Midbrain (tissue), 1 donor: Measurements from ENCODE around the gene MAP4K3.
"Not testable (repeated sequence)": the region's sequence is repeated elsewhere in the genome, so short reads cannot be mapped to it uniquely, and the experiment has no call there.

Experiments
- DNase-seq: peaks from one replicate; lab custom pipeline; 2025; lab: John Stamatoyannopoulos, UW

MAP4K3 gene

DNA sequence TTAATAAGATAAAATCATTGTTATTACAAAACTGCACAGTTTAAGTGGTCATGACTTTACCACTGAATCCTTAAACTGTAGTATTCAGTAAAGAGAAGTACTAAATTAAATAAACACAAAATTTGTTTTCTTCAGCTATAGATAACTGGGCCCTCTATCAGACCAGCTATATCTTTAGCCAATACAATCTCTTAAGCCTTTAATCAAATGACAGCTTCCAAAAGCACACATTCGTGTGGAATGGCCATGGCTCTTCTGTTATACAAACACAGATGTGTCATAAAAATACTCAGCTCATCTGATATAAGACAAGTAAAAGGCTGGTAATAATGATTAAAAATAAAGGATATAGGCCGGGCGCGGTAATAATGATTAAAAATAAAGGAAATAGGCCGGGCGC lies 135.7 kb downstream of the MAP4K3 start:
- DNase-seq = no peak

DNA sequence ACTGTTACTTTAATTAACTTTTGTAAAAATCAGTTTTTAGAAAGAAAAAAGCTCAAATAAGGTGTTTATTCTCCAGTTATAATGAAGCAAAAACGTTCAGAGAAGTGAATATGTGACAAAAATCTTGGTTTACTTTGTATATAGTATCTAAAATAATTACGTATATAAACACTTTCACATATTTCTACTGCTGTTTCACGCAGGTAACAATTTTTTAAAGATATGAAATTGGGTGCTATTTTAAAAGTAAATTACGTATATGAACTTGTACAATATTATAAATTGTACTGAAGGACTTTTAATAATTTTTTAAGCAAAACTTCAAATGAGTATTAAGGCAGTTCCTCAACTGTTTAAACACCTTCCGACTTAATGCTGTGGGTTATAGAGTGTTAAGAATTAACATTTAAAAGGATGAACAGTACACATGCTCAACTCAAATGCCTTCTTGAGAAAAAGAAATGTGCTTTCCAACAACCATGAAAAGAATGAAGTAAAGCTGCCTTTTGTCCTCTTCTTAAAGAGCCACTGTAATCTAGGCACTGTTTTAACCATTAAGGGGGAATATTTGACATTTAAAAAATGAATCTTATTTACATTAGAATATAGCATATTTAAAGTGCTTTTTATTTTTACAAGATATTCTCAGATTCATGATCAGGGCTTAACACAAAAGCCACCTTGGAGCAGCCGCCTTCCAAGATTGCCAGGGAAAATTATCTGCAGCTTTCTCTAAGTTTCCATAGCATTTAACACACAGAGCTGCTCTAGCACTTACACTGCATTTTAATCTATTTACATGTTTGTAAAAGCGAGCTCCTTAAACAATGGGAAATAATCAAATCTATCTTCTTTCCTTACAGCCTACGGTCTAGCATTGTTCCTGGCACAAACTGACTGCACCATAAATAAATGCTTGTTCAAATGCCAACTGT lies 136.8 kb downstream of the MAP4K3 start:
- no peak for DNase-seq

DNA sequence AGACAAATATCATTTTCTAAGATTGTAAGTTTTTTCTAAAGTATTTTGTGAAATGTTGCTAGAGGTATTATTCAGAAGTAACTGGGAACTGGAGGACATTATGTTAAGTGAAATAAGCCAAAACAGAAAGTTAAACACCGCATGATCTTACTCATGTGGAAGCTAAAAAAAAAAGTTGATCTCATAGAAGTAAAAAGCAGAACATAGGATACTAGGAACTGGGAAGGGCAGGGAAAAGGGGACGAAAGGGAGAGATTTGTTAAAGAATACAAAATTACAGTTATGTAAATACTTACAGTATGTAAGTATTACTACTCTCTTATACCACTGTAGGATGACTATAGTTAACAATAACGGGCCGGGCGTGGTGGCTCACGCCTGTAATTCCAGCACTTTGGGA lies 146.7 kb downstream of the MAP4K3 start:
- no peak for DNase-seq

DNA sequence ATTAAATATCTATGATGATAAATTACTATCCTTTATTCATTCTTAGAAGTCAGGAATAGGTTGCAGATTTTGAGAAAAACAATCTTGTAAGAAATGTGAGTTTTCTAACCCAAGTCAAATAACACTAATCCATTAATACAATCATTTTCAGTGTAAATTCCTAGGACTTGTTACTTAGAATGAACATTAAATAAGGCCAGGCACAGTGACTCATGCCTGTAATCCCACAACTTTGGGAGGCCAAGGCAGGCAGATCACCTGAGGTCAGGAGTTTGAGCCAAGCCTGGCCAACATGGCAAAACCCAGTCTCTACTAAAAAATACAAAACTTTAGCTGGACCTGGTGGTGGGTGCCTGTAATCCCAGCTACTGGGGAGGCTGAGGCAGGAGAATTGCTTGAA lies 147.5 kb downstream of the MAP4K3 start:
- DNase-seq = no peak

DNA sequence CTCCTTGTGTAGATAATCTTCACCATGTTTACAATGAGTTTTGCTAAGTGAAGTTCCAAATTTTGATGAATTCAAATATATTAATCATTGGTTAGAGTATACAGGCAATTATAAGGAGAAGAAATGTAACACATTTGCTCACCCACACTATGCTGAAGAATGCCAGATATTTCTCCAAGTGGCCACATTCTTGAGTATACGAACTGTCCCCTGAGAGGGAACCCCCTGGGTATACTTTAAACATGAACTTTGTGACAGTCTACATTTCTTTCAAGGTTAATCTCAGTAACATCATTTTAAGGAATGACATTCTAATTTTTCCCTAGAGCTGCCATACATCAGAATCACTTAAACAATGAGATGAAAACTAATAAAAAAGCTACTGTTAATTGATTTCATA lies 153.5 kb downstream of the MAP4K3 start:
- no peak for DNase-seq

DNA sequence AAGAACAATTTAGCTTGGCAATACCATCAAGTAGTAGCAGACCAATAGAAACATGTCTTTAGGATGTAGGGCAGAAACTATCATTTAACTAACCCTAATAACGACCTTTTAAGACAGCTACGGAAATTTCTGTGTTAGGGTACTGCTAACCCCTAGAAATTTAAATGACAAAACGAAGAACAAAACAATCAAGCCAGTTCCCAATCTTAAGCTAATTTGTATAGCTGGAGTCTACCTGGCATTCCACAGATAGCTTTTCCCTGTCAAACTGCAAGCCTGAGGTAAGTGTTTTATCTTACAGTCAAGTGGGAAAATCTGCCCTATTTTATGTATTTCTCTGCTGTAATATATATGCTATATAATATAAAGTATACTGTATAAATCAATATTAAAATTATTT lies 155.7 kb downstream of the MAP4K3 start:
- DNase-seq = no peak

DNA sequence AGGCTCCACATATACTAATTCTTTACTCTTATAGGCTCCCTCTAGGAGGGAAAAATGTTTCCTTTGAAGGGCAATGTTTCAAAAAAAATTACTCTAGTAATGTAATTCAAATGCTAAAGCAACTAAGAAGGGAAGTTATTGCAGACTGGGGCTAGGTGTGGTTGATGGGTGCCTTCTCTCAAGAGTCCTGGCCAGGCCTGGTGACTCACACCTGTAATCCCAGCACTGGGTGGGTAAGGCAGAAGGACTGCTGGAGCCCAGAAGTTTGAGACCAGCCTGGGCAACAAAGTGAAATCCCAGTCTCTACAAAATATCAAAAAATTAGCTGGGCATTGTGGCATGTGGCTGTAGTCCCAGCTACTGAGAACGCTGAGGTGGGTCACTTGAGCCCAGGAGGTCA lies 162.1 kb downstream of the MAP4K3 start:
- no peak for DNase-seq

DNA sequence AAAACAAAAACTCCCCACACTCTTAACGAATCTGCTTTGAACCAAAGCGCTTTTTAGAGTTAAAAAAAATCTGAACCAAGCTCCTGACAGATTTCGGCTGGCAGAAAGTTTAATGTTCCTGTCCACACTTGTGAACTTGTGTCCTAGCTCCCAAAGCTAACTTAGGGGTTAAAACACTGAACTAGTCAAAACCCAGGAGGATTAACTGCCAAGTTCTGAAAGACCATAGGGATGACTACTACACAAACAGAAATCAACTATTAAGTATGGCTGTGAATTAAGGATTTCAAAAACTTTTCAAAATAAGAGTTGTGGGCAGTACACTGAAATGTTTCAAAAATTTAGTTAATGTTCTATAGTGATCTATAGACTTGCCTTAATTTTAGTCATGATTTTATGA lies 167.1 kb downstream of the MAP4K3 start:
- DNase-seq = no peak

DNA sequence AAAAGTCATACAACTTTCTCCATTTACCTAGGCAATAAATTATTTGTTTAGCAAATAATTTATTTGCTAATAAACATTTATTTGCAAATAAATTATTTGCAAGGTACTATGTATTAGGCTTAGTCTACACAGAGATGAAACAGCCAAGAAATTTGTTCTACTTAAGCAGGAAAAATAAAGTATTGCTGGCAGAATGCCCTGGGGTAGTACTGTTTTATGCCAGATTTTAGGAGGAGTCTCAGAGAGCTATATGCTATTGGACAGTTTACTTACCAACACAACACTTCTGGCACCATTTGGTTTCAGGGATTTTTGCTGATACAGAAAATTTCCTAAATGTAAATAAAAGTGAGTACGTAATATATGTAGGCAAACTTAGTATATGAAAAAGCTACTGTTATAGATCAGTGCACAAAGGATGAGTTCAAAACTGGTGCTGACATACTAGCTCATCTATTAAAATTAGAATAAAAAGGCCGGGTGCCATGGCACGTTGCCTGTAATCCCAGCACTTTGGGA lies 170.1 kb downstream of the MAP4K3 start:
- no peak for DNase-seq

DNA sequence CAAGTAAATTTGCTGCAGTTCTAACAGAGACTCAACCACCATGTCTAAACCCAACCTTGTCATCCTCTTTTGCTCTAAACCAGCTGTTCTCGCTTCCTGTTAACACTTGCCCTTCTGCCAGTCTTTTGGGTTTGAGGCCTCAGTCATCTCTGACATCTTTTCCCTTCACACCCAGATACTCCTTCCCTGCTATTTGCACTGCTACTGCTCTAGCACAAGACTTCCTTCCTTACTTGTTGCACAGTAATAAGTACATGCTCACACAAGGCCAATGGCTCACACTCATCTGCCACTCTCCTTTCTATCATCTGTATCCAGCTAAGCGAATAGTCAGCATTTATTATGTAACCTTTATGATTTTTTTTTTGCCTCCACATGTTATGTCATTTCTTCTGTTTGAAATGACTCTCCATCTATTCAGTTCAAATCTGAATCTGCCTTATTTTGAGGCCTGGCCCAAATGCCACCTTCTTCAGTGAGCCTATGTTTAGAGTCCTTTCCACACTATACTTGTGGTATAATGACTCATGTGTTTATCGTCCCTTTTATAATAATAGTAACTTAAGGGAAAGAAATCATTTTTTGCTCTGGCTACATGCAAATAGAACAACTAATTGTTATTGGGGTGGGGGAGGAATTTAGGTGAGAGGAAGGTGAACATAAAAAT lies 170.8 kb downstream of the MAP4K3 start:
- DNase-seq = no peak

DNA sequence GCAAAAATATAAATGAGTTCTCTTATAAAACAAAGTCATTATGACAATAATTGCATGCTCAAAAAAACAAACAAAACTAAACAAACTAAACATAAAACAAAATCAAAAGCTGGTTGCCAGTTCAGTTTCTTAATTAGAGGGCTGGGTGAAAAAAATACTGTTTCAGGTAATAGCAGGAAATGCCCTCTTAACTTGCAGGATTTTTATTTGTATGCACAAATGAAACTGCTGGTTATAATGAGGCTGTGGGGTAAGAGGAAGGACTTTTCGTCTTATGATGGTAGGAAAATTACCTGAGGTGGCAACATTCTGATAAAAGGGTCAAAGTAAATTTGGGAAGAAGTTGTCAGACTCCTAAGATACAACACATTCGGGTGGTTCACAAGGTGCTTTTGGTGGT lies 171.8 kb downstream of the MAP4K3 start:
- DNase-seq = no peak

DNA sequence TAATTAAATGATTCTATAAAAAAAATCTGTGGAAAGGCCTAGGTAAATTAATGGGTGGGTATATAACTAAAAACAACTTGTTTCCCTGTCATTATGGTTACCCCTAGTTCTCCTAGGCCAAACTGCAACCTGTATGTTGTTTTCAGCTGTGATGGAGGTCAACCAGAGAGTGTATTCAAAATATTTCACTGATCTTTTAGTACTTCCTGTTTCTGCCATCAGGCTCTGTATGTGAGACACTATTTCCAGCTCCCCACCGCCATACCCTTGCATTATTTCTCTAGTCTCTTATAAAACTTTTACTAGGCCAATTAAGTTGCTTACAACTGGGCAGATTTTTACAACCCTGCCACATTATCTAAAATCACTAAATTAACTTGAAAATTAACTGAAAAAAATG lies 172.4 kb downstream of the MAP4K3 start:
- DNase-seq = no peak

DNA sequence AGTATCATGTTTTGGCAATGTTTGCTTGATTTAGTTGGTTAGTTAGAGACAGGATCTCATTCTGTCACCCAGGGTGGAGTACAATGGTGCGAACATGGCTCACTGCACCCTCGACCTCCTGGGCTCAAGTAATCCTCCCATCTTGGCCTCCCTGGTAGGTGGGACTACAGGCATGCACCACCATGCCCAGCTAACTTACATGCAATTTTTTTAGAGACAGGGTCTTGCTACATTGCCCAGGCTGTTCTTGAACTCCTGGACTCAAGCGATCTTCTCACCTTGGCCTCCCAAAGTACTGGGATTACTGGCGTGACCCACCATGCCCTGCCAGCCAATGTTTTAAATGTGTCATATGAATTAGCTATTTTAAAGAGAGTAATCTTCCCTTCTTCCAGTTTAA lies 177.0 kb downstream of the MAP4K3 start:
- DNase-seq = no peak

DNA sequence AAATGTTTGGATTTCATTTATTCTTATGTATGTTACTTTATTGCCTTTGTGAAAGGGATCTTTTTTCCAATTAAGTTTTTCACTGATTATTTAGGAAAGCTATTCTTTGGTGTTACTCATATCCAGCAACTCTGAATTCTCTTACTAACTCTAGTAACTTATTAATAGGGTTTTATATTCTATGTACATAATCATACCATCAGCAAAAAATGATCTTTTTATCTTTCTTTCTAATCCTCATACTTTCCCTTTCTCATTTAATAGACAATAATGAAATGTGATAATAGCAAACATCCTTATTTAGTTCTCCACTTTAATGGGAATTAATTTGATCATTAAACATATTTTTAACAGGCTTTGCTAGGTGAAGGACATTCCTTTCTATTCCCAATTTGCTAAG lies 181.0 kb downstream of the MAP4K3 start:
- no peak for DNase-seq

DNA sequence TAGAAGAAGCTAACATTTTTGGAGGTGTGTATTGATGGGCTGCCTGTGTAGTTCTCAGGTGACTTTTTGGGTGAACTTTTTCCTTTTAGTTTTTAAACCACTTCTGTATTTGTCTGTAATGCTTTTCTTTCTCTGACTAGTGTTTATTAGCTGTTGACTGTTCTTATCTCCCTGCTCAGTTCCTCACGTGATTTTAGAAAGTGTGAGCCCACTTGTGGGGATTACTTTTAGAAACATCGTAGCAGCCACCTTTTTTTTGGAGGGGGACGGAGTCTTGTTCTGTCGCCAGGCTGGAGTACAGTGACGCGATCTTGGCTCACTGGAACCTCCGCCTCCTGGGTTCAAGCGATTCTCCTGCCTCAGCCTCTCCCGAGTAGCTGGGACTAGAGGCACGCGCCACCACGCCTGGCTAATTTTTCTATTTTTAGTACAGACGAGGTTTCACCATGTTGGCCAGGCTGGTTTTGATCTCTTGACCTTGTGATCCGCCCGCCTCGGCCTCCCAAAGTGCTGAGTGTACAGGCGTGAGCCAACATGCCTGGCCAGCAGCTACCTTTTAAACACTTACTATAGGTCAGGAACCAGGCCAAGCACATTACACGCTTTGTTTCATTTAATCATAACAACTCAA lies 184.1 kb downstream of the MAP4K3 start:
- no peak for DNase-seq

DNA sequence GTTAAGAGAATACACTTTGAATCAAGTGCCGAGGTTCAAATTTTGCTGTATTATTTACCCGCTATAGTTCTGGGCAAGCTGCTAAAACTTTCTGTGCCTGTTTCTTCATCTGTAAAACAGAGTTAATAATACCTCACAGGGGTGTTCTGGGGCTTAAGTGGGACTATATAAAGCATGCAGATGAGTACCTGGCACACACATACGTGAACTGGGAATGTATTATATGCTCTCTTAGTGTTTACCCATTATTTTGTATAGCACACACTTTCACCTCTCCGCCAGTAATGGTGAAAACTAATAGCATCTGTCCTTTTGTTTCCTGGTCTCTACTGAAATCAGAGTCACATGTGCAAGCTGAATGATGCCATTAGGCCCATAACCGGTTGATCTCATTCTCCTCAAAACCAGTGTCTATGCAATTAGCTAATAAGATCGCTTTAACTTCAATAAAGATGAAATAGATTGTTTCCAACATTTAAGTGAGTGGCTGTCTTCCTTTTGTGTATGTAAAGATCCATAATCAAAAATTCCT lies 189.5 kb downstream of the MAP4K3 start:
- no peak for DNase-seq

DNA sequence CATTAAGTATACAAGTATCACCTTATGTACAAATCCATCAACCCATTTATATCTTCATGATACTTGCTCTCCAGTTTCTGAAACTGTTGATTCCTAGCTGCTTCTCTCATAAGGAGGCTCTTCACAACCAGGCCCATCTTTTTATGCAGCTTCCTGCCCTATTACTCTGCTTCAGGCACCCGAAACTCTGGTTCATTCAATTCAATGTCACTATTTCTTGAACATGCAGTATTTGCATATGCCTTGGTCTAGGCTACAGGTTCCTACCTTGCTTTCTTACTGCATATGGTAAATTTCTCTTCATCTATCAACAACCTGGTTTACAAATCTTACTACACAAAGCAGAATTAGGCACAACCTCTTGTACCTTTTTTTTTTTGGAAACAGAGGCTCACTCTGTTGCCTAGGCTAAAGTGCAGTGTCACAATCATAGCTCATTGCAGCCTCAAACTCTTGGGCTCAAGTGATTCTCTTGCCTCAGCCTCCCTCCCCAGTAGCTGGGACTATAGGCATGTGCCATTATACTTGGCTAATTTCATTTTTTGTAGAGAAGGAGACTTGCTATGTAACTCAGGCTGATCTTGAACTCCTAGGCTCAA lies 190.6 kb downstream of the MAP4K3 start:
- DNase-seq = no peak

DNA sequence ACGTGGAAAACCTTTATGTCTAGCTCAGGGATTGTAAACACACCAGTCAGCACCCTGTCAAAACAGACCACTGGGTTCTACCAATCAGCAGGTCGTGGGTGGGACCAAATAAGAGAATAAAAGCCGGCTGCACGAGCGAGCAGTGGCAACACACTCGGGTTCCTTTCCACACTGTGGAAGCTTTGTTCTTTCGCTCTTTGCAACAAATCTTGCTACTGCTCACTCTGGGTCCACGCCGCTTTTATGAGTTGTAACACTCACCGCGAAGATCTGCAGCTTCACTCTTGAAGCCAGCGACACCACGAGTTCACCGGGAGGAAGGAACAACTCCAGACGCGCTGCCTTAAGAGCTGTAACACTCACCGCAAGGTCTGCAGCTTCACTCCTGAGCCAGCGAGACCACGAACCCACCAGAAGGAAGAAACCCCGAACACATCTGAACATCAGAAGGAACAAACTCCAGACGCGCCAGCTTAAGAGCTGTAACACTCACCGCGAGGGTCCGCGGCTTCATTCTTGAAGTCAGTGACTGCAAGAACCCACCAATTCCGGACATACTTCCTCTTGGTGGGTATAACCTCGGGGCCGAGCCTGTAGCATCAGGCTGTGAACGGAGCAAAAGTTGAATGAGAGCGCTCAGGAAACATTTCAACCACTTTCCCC lies 192.0 kb downstream of the MAP4K3 start:
- not testable (repeated sequence) for DNase-seq

DNA sequence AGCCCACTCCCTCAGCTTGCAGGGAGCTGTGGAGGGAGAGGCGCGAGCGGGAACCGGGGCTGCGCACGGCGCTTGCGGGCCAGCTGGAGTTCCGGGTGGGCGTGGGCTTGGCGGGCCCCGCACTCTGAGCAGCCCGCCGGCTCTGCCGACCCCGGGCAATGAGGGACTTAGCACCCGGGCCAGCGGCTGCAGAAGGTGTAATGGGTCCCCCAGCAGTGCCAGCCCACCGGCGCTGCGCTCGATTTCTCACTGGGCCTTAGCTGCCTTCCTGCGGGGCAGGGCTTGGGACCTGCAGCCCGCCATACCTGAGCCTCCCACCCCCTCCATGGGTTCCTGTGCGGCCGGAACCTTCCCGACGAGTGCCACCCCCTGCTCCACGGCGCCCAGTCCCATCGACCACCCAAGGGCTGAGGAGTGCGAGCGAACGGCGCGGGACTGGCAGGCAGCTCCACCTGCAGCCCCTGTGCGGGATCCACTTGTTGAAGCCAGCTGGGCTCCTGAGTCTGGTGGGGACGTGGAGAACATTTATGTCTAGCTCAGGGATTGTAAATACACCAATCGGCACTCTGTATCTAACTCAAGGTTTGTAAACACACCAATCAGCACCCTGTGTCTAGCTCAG lies 192.7 kb downstream of the MAP4K3 start:
- DNase-seq = not testable (repeated sequence)

DNA sequence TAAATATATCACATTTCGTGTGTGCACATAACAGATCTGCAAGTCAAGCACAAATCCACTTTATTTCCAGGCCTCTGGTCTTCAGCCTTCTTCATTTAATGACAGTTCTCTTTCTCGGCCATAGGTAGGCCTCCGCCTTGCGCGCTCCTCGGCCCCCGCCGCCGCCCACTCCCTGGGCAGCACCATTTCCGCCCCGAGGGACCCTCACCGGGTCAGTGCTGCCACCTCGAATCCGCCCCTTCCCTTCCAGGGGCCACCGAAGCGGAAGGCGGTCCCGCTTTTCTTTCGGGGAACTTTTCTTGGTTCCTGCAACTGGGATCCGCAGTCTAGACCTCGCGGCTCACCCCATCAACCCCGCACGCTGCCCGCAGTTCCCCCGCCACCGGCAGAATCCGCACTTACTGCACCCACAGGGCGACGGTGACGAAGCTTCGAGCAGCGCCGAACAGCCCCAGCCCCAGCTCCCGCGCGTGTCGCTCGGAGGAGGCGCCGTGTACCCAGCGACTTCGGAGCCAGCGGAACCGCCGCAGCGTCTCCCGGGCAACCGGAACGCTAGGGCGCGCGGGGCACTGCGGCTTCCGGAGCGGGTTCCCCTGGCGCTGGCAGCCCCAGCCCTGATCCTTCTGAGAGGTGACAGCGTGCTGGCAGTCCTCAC lies 193.5 kb downstream of the MAP4K3 start, which contains the start of gene CDKL4:
Gene CDKL4, minus strand, starts transcription at position 502 of the 655 bp plus-strand sequence.
- no peak for DNase-seq
